D721Med (cell line): ENCODE data around the gene GAS2L2.

Experiments used
- DNase-seq: peaks from one replicate; pipeline ENCODE4 v3.0.0; 2011; ENCODE audit warnings: low spot score; ENCODE audit not compliant: insufficient read length
- FAIRE-seq: peaks from 2 replicates; lab custom pipeline; 2011; peaks lifted over from hg19 to GRCh38; lab: Jason Lieb, UNC
- CTCF ChIP-seq: IDR thresholded peaks from 2 replicates; pipeline ENCODE4 v1.5.1; 2012; ENCODE audit warnings: mild to moderate bottlenecking, control low read depth; ENCODE audit not compliant: insufficient read depth; ENCODE audit errors: missing control alignments

Gene GAS2L2

GRCh38 chr17:35728551-35728950 is 24.5 kb downstream of the GAS2L2 start:
- FAIRE-seq = no peak
- TF ChIP-seq CTCF = no peak
- DNase-seq = no peak

- no peak for FAIRE-seq
- no peak for DNase-seq
- TF ChIP-seq CTCF = no peak
Measured at GRCh38 chr17:35727635-35728034, 25.4 kb downstream of the GAS2L2 start.

GRCh38 chr17:35726953-35727460 is 26.0 kb downstream of the GAS2L2 start:
- no peak for FAIRE-seq
- no peak for TF ChIP-seq CTCF

GRCh38 chr17:35726127-35726952 is 26.7 kb downstream of the GAS2L2 start:
- TF ChIP-seq CTCF = no peak
- no peak for DNase-seq
- FAIRE-seq = no peak

More at GRCh38 chr17:35726953-35727460, 26.0 kb downstream of the GAS2L2 start:
- no peak for DNase-seq

- TF ChIP-seq CTCF = no peak
- no peak for DNase-seq
- no peak for FAIRE-seq
Measured at GRCh38 chr17:35725802-35726126, 27.3 kb downstream of the GAS2L2 start.

GRCh38 chr17:35725058-35725457 is 28.0 kb downstream of the GAS2L2 start:
- DNase-seq (no peak), FAIRE-seq (no peak)
- TF ChIP-seq CTCF = no peak

- TF ChIP-seq CTCF = no peak
- no peak for FAIRE-seq
- DNase-seq = no peak
Measured at GRCh38 chr17:35723735-35724134, 29.3 kb downstream of the GAS2L2 start.
